Heart left ventricle (tissue), 16 donors: Measurements from ENCODE around the gene UROC1. TPM values are rescaled to one million over a fixed set of nuclear protein-coding genes. Genes with fewer than 3 reads are reported as not detected.
A peak's percentile ranks its signal among the peaks of the same experiment; 100 is the strongest.

Experiments used
- ATAC-seq, 4 donors: fragments of 200-7000 bp; cut with Tn5 transposase; one replicate each; pipeline ENCODE4 v1.9.1; 2020 to 2022; ENCODE audit warnings: moderate library complexity in 4 of 4, mild to moderate bottlenecking in 3 of 4, moderate number of reproducible peaks in 1 of 4
- DNase-seq, 5 donors: peaks; one replicate each; pipeline ENCODE4 v3.0.0-alpha.2; 2020
- H3K27ac ChIP-seq, 12 donors: fragments of 200-600 bp; sonication (generic) in 4 of 12; one replicate each; pipeline versions ENCODE4 v1.5.0 to v1.8.0; 2016 to 2022; ENCODE audit warnings: mild to moderate bottlenecking in 2 of 12
- H3K27me3 ChIP-seq, 9 donors: fragments of 200-600 bp; sonication (generic) in 2 of 9; one replicate each; pipeline versions ENCODE4 v1.5.1 to v1.8.0; 2016 to 2022; ENCODE audit warnings: mild to moderate bottlenecking in 3 of 9
- H3K36me3 ChIP-seq, 9 donors: fragments of 200-600 bp; sonication (generic) in 2 of 9; one replicate each; pipeline versions ENCODE4 v1.5.0 to v1.8.0; 2018 to 2022; ENCODE audit warnings: mild to moderate bottlenecking in 2 of 9
- H3K4me1 ChIP-seq, 12 donors: fragments of 200-600 bp; sonication (generic) in 4 of 12; one replicate each; pipeline versions ENCODE4 v1.5.0 to v1.8.0; 2016 to 2022; ENCODE audit warnings: mild to moderate bottlenecking in 3 of 12
- H3K4me3 ChIP-seq, 12 donors: fragments of 200-600 bp; sonication (generic) in 4 of 12; one replicate each; pipeline versions ENCODE4 v1.5.0 to v1.8.0; 2017 to 2022; ENCODE audit warnings: mild to moderate bottlenecking in 9 of 12, moderate library complexity in 4 of 12
- H3K9me3 ChIP-seq, 12 donors: fragments of 200-600 bp; sonication (generic) in 4 of 12; one replicate each; pipeline versions ENCODE4 v1.5.0 to v1.8.0; 2016 to 2022; ENCODE audit warnings: mild to moderate bottlenecking in 1 of 12
- CTCF ChIP-seq, 12 donors: fragments of 200-600 bp; sonication (generic) in 4 of 12; IDR thresholded peaks; one replicate each; pipeline versions ENCODE4 v1.5.0 to v1.8.0; 2018 to 2022; ENCODE audit warnings: antibody characterized with exemption in 12 of 12, mild to moderate bottlenecking in 5 of 12
- POLR2A ChIP-seq, 2 donors: fragments of 450-650 bp; IDR thresholded peaks; one replicate each; pipeline ENCODE4 v1.6.1; 2017; ENCODE audit warnings: antibody characterized with exemption in 2 of 2, mild to moderate bottlenecking in 2 of 2, moderate library complexity in 2 of 2
- WGBS, 4 donors: extraction: QIAGEN DNeasy Blood & Tissue Kit in 2 of 4; methylation state at CpG; one replicate each; pipeline versions ENCODE4 v1.1.5 to v1.1.7; 2013 to 2018; 5-methylcytosine and 5-hydroxymethylcytosine counted together
- intact Hi-C, 10 donors: fragments of 100-400 bp; cut with DNase I; formaldehyde crosslinking; loops; one replicate each; pipeline versions ENCODE4 v1.11.1 to v1.14.2; 2022
- polyA plus RNA-seq, 2 donors: library from polyadenylated mRNA; stranded (reverse); fragments of 200-250 nt; gene quantifications; one replicate each; pipeline ENCODE4 v1.2.3, GENCODE V29; 2013
- total RNA-seq, 9 donors: library from RNA; depleted of rRNA in 2 of 9; stranded (reverse); fragments of >200 nt in 2 of 9; fragmentation: NEBNext Ultra II Directional in 3 of 9; extraction: Animal tissue kit (Norgen Biotek cat#: 25700) in 3 of 9; gene quantifications; one replicate each; pipeline versions ENCODE4 v1.1.0 to v1.2.4, GENCODE V29; 2016 to 2023
- donor health status: ischemic (EF 13 %, LVEDD 7.1; RV severe dilation, severe dysfunction).
- donor health status: healthy with polysubstance abuse.
- donor health status: DM: no; HTN: yes; CAD: no.
- donor health status: DM: no; HTN: no; CAD: no.
- donor health status: ischemic (EF 25% LVEDD 6.9; RV normal size, moderate dysfunction).
- donor health status: ischemic (EF 25% LVEDD 5.7; RV mildly dilated, moderate dysfunction).
- donor health status: healthy.
- donor health status: DM: yes; HTN: yes; CAD: no.
- donor health status: ischemic (EF 35%, LVEDD 5.7; RV mildly dilated, moderate dysfunction).
- donor health status: nonischemic (EF 11% LVEDD 7.7; RV severe dilation, severe dysfunction).
- donor health status: DM: yes; HTN: yes; CAD: no.
- donor health status: PGD.
- donor health status: ischemic (EF 29% LVEDD 5.4; RV normal size, mild dysfunction).
- donor health status: nonischemic (EF 23%, LVEDD 6.1; RV moderate dilation, normal function).

Gene UROC1
- total and polyA plus RNA-seq, 11 donors: not detected

GRCh38 chr3:126493739-126494138 lies 23.8 kb downstream of the UROC1 start:
- 63 to 77% (median 73%) methylated on average over 9 of the region's 9 CpGs for WGBS, 4 donors
- TF ChIP-seq CTCF (IDR thresholded peaks at IDR 0.05) (no peak), POLR2A (IDR thresholded peaks at IDR 0.05) (no peak)
- no peak for ATAC-seq

GRCh38 chr3:126493051-126493450 lies 24.5 kb downstream of the UROC1 start:
- ATAC-seq: no peak
- H3K4me3 ChIP-seq: no peak overlapping the region
- TF ChIP-seq CTCF (IDR thresholded peaks at IDR 0.05): no peak
- TF ChIP-seq POLR2A (IDR thresholded peaks at IDR 0.05): no peak
- 79 to 88% (median 81%) methylated on average over 13 to 14 of the region's 14 CpGs for WGBS, 4 donors
- no peaks in the 10 kb centered on the region for H3K27me3 ChIP-seq
- no peaks in the 10 kb centered on the region for H3K36me3 ChIP-seq
- H3K4me1 ChIP-seq: peaks cover 0 to 10% (median 0%) of the 10 kb centered on the region in 12 donors
- intact Hi-C loops: no loop called here
- no peak overlapping the region for H3K27ac ChIP-seq
- DNase-seq: peak in 1 of 5 donors; percentile 37
- H3K9me3 ChIP-seq: no peaks in the 10 kb centered on the region

More at GRCh38 chr3:126493739-126494138, 23.8 kb downstream of the UROC1 start:
- peaks cover 0 to 10% (median 0%) of the 10 kb centered on the region in 12 donors for H3K4me1 ChIP-seq
- DNase-seq: peak in 2 of 5 donors; percentile 11 to 27
- H3K27me3 ChIP-seq: no peaks in the 10 kb centered on the region
- H3K4me3 ChIP-seq: no peak overlapping the region
- H3K9me3 ChIP-seq: no peaks in the 10 kb centered on the region
- no peaks in the 10 kb centered on the region for H3K36me3 ChIP-seq
- intact Hi-C loops: no loop called here
- H3K27ac ChIP-seq: no peak overlapping the region

- H3K4me1 ChIP-seq: peaks cover 0 to 21% (median 9%) of the 10 kb centered on the region in 12 donors
- TF ChIP-seq CTCF (IDR thresholded peaks at IDR 0.05) (no peak), POLR2A (IDR thresholded peaks at IDR 0.05) (no peak)
- no peak overlapping the region for H3K27ac ChIP-seq
- no peak overlapping the region for H3K4me3 ChIP-seq
- no peak for ATAC-seq
- peak in 1 of 5 donors; percentile 22 for DNase-seq
- no peaks in the 10 kb centered on the region for H3K9me3 ChIP-seq
- H3K36me3 ChIP-seq: no peaks in the 10 kb centered on the region
- H3K27me3 ChIP-seq: no peaks in the 10 kb centered on the region
- intact Hi-C loops: no loop called here
- WGBS, 4 donors: 81 to 86% (median 82%) methylated on average over 19 to 21 of the region's 21 CpGs
Observed at GRCh38 chr3:126491221-126492013, 26.2 kb downstream of the UROC1 start.

- 66 to 84% (median 78%) methylated on average over 6 of the region's 6 CpGs for WGBS, 4 donors
- H3K27me3 ChIP-seq: no peaks in the 10 kb centered on the region
- DNase-seq: peak in 1 of 5 donors; percentile 9
- H3K9me3 ChIP-seq: no peaks in the 10 kb centered on the region
- TF ChIP-seq CTCF (IDR thresholded peaks at IDR 0.05) (no peak), POLR2A (IDR thresholded peaks at IDR 0.05) (no peak)
- H3K4me3 ChIP-seq: no peak overlapping the region
- H3K4me1 ChIP-seq: peaks cover 0 to 21% (median 9%) of the 10 kb centered on the region in 12 donors
- no peaks in the 10 kb centered on the region for H3K36me3 ChIP-seq
- intact Hi-C loops: no loop called here
- ATAC-seq: no peak
- H3K27ac ChIP-seq: no peak overlapping the region
Observed at GRCh38 chr3:126490619-126491018, 27.0 kb downstream of the UROC1 start.
